NOMO-1 treated with dmso at 0.1 percent for 144 hours (cell line): Measurements from ENCODE around the gene ABHD14A.
A peak's percentile ranks its signal among the peaks of the same experiment; 100 is the strongest.

ENCODE experiments used
- DNase-seq: peaks from one replicate; lab custom pipeline; 2025; ENCODE audit not compliant: unreplicated experiment; lab: John Stamatoyannopoulos, UW

Gene ABHD14A

DNA sequence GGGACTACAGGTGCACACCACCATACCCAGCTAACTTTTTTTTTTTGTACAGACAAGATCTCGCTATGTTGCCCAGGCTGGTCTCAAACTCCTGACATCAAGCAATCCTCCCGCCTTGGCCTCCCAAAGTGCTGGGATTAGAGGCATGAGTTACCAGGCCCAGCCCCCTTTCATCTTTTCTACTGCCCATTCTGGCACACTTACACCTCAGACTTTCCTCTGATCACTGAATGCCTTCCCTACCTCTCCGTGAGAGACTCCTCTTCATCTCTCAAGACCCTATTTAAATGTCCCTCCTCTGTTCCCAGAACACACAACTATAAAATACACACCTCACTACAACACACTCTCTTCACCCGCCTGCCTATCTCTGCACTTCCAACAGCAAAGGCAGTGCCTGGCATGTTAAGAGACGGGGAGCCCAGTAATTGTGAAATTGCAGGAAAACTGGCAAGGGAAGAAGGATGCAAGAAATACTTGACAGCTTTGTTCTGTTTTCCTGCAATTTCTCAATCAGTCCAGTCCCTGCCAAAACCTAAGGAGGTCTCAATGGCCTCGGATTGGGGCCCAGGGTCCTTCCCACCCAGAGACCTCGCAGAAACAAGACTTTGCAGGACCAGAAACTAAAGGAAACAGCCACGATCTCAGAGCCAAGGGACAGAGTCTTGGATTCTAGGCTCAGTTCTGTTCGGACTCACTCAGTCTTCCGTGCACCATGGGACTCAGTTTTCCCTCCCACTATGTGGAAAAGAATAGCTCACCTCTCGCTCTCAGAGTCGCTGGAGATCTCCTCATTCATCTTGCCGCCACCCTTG lies 34.0 kb upstream of the ABHD14A start:
- no peak for DNase-seq

- DNase-seq: no peak
These were observed 33.4 kb upstream of the ABHD14A start for GRCh38 chr3:51941463-51941797.

- peak; percentile 100 for DNase-seq
These were observed 32.9 kb upstream of the ABHD14A start, which contains the start of the genes PARP3 and RRP9 for GRCh38 chr3:51941798-51942602. TSS of gene PARP3 (plus strand) at chr3:51942363. CDS start at chr3:51943356, 993 bp downstream. TSS of gene RRP9 (minus strand) at chr3:51941904. CDS start at chr3:51941867, 37 bp downstream.

- no peak for DNase-seq
These were observed 32.0 kb upstream of the ABHD14A start for GRCh38 chr3:51942603-51943450.

DNA sequence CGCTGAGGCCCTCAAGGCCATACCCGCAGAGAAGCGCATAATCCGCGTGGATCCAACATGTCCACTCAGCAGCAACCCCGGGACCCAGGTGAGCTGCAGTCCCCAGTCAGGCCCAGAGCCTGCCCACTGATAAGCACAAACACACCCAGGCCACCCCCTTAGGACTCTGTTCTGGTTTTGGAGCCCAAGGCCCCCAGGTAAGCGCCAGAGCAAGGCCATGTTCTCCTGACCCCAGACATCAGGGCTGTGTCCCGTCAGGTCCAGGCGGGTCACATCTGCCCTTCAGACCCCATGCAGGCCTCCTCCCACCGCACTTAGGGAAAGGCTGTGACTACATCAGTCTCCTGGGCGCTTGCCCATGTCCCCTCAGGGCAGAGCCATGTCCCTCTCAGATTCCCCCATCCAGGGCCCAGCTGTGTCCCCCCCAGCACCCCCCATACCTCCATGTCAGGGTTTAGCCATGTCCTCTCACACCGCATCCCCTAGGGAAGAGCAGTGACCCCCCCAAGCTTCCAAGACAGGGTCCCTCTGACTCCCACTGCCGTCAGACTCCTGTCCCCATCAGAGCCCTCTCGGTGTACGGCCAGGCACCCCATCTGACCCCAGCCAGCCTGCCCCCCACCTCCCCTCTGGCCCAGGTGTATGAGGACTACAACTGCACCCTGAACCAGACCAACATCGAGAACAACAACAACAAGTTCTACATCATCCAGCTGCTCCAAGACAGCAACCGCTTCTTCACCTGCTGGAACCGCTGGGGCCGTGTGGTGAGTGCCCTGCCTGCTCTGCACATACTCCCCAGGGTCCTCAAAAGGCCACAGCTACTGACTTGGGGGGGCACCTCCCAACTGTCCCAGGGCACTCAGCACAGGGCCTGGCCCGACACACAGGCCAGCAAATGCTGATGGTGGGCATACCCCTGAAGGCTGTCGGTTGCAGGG lies 31.1 kb upstream of the ABHD14A start:
- no peak for DNase-seq

DNA sequence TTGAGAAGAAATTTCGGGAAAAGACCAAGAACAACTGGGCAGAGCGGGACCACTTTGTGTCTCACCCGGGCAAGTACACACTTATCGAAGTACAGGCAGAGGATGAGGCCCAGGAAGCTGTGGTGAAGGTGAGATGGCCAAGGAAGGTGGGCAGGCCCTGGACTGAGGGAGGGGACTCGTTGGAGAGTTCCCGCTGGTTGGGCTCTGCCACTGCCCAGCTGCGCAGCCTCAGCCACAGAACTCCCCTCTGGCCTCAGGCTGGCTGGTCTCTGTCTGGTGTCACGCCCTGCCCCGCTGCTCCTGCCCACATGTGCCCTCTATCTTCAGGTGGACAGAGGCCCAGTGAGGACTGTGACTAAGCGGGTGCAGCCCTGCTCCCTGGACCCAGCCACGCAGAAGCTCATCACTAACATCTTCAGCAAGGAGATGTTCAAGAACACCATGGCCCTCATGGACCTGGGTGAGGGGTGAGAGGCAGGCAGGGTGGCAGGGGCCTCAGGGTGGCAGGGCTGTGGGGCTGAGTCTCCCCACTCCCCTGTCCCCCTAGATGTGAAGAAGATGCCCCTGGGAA lies 30.3 kb upstream of the ABHD14A start:
- DNase-seq: no peak

- no peak for DNase-seq
These were observed 29.6 kb upstream of the ABHD14A start for GRCh38 chr3:51945031-51945840.

GRCh38 chr3:51945926-51946705 lies 28.7 kb upstream of the ABHD14A start:
- DNase-seq: no peak

- DNase-seq: no peak
These were observed 28.1 kb upstream of the ABHD14A start for GRCh38 chr3:51946796-51947195.

DNA sequence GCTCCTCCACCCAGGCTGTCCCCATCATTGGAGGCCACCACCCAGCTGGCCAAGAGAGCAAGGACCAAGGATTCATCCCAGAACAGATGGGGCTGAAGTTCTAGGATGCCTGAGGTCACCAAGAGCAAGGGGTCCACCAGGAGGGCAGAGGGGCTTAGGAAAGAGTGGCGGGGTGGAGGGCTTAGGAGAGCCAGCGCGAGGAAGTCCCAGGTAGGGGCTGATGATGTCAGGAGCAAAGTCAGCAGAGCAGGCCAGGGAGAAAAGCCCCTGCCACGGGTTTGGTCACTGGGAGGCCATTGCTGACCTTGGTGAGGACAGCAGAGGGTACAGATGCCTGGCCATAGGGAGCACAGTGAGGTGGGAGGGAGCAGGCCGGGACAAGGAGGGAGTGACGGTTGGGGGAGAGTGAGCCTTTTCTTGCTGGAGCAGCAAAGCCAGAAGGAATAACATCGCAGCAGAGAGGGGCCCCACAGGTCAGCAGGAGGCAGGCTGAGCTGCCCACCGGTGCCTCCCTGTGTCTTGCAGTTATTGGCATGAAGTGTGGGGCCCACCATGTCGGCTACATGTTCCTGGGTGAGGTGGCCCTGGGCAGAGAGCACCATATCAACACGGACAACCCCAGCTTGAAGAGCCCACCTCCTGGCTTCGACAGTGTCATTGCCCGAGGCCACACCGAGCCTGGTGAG lies 27.5 kb upstream of the ABHD14A start:
- no peak for DNase-seq

DNA sequence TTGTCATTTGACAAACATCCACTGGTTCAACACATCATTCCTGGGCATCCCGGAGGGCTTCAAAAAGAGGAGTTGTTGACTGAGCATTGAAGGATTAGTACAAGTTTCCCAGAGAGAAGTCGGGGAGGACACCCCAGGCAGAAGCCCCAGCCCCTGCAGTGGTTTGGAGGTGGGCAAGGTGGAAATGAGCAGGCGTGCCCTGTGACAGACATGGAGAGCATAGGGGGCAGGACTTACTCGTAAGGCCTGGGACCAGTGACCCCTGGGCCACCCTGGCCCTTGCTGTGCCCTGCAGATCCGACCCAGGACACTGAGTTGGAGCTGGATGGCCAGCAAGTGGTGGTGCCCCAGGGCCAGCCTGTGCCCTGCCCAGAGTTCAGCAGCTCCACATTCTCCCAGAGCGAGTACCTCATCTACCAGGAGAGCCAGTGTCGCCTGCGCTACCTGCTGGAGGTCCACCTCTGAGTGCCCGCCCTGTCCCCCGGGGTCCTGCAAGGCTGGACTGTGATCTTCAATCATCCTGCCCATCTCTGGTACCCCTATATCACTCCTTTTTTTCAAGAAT lies 26.8 kb upstream of the ABHD14A start:
- no peak for DNase-seq

DNA sequence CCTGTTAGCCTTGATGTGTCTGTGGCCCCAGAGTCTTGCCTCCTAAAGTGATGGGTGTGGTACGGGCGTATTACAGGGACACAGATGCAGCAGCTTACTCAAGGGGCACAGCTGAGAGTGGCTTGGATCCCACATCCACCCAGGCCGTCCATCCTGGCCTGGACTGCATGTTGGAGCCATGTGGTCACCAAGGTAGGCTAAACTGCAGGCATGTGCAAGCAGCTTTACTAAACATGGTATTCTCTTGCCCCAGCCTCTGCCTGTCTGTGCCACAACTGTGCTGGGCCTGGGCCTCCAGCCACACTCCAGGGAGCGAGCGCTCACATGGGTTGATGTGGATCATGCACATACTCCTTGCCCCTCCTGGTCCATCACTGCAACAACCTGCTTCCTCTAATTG lies 25.7 kb upstream of the ABHD14A start:
- no peak for DNase-seq

DNA sequence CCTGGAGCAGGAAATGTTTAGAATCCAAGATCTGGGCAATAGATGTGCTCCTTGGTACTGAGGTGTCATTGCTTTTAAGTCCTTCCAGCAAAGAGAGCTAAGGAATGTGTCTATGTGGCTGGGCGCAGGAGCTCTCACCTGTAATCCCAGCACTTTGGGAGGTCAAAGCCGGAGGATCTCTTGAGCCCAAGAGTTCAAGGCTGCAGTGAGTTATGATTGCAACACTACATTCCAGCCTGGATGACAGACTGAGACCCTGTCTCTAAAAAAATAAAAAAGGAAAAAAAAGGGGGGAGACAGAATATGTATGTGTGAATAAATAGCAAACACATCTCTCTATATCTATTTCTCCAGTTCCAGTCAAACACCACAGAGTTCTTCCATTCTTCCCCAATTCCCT lies 24.0 kb upstream of the ABHD14A start:
- DNase-seq: no peak

- peak; percentile 75 for DNase-seq
These were observed 21.4 kb upstream of the ABHD14A start for GRCh38 chr3:51953445-51953844.

DNA sequence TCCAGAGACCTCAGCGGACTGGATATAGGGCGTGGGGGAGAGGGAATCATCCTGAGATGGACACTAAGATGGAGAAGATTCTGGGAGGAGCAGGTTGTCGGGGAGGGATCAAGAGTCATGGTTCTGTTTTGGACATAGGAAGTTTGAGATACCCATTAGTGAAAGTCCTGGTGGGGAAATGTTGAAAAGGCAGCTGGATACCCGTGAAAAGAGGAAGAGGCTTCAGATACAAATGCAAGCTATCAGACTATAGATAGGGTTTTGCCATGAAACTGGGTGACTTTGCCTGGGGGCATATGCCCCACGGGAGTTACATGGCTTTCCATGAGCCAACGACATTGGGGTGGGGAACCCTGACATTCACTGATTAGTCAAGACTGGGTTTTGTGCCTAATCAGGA lies 20.8 kb upstream of the ABHD14A start:
- no peak for DNase-seq

DNA sequence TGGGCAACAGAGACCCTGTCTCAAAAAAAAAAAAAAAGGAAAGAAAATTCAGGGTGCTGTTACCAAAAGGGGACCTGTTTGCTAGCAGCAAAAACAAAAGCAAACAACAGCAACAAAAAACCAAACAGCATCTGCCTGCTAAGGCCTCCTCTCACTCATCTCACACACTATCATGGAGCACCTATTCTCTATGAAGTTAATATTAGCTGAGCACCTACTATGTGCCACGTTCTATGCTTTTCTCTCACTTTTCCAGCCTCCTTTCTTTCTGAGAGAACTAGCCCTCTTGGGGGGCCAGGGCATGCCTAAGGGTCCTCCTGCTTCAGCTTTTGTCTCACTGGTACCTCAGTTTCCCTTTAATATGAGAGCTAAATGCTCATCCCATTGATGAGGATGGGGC lies 20.2 kb upstream of the ABHD14A start:
- DNase-seq: no peak

DNA sequence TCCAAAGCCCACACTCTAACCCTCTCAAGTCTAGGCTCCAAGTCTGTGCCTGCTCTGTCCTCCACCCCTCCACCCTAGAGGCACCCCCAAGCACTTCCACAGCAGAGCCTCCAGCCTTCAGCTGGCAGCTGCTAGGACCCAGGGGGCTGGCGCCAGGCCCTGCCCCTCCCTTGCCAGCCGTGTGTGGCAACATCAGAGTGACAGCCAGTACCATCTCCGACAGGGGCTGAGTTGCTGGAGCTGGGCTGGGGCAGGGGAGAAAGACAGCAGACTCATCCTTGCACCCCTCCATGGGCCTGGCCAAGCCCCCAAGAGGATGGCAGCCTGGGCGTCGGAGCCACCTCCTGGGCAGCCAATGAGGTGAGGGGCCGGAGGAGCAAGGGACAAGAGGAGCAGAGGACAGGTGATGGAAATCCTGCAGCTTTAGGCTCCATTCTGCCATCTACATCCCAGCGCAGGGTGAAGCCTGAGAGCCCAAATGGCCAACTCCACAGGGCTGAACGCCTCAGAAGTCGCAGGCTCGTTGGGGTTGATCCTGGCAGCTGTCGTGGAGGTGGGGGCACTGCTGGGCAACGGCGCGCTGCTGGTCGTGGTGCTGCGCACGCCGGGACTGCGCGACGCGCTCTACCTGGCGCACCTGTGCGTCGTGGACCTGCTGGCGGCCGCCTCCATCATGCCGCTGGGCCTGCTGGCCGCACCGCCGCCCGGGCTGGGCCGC lies 19.5 kb upstream of the ABHD14A start, which contains the start of gene GPR62:
TSS of gene GPR62 (plus strand) at position 207 of the 718 bp plus-strand sequence. CDS start at position 479, 272 bp downstream.
- DNase-seq: no peak
